ENCODE measurements around the gene ATP9A.
A peak's percentile ranks its signal among the peaks of the same experiment; 100 is the strongest.

Gene ATP9A

DNA sequence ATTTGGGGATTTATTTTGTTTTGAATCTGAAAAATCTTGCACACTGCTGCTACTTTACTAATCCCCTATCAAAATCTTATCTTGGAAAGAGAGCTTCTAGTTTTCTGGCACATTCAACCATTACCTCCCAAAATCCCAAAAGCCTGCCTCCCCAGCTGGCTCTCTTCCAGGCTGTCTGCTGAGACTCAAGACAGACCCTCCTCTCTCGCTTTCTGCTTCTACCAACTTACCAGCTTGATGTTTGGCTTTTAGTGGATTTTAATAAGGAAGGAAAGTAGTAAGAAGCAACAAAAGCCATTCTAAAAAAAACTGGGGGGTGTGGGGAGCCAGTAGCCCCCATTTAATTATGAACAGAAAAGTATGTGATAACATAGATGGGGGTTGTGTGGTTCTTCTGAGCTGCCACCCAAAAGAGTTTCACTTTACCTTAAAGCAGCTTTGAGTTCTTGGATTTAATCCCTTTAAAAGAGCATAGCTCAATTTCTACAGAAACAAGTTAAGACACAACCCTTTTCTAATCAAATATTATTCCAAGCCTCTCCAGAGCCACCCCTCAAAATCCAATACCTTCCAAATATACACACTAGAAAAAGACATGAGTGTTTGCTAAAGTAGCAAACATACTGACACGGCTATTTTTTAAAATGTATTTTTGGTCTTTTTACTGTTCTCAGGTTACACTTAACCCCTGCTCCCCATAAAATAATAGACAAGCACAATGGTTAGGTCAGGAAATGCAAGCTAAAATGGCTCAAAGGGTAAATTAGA, 71.7 kb downstream of the ATP9A start:
- no peak for TF ChIP-seq ZNF184 (tag by site-specific recombination; IDR thresholded peaks at IDR 0.05)
- TF ChIP-seq YY1 (tag by site-specific recombination; IDR thresholded peaks at IDR 0.05), result no peak
- TF ChIP-seq ZNF560 (tag by site-specific recombination; IDR thresholded peaks at IDR 0.05; ENCODE audit: borderline replicate concordance), result no peak
- TF ChIP-seq, protein P1, sequence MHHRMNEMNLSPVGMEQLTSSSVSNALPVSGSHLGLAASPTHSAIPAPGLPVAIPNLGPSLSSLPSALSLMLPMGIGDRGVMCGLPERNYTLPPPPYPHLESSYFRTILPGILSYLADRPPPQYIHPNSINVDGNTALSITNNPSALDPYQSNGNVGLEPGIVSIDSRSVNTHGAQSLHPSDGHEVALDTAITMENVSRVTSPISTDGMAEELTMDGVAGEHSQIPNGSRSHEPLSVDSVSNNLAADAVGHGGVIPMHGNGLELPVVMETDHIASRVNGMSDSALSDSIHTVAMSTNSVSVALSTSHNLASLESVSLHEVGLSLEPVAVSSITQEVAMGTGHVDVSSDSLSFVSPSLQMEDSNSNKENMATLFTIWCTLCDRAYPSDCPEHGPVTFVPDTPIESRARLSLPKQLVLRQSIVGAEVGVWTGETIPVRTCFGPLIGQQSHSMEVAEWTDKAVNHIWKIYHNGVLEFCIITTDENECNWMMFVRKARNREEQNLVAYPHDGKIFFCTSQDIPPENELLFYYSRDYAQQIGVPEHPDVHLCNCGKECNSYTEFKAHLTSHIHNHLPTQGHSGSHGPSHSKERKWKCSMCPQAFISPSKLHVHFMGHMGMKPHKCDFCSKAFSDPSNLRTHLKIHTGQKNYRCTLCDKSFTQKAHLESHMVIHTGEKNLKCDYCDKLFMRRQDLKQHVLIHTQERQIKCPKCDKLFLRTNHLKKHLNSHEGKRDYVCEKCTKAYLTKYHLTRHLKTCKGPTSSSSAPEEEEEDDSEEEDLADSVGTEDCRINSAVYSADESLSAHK (tag by site-specific recombination; IDR thresholded peaks at IDR 0.05), result 0 out of 2 replicates have a peak, but pooled peaks have one; percentile 9
- TF ChIP-seq, protein P2, sequence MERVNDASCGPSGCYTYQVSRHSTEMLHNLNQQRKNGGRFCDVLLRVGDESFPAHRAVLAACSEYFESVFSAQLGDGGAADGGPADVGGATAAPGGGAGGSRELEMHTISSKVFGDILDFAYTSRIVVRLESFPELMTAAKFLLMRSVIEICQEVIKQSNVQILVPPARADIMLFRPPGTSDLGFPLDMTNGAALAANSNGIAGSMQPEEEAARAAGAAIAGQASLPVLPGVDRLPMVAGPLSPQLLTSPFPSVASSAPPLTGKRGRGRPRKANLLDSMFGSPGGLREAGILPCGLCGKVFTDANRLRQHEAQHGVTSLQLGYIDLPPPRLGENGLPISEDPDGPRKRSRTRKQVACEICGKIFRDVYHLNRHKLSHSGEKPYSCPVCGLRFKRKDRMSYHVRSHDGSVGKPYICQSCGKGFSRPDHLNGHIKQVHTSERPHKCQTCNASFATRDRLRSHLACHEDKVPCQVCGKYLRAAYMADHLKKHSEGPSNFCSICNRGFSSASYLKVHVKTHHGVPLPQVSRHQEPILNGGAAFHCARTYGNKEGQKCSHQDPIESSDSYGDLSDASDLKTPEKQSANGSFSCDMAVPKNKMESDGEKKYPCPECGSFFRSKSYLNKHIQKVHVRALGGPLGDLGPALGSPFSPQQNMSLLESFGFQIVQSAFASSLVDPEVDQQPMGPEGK (tag by site-specific recombination; IDR thresholded peaks at IDR 0.05), result peak; percentile 47; the same call in 1 of the 2 replicates
- peak; percentile 72 for TF ChIP-seq WT1 (tag by site-specific recombination; IDR thresholded peaks at IDR 0.05)
- TF ChIP-seq ZNF791 (tag by site-specific recombination; IDR thresholded peaks at IDR 0.05), result no peak
- TF ChIP-seq, protein P3, sequence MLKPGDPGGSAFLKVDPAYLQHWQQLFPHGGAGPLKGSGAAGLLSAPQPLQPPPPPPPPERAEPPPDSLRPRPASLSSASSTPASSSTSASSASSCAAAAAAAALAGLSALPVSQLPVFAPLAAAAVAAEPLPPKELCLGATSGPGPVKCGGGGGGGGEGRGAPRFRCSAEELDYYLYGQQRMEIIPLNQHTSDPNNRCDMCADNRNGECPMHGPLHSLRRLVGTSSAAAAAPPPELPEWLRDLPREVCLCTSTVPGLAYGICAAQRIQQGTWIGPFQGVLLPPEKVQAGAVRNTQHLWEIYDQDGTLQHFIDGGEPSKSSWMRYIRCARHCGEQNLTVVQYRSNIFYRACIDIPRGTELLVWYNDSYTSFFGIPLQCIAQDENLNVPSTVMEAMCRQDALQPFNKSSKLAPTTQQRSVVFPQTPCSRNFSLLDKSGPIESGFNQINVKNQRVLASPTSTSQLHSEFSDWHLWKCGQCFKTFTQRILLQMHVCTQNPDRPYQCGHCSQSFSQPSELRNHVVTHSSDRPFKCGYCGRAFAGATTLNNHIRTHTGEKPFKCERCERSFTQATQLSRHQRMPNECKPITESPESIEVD (tag by site-specific recombination; IDR thresholded peaks at IDR 0.05), result peak; percentile 98
- no peak for TF ChIP-seq MZF1 (tag by site-specific recombination; IDR thresholded peaks at IDR 0.05; ENCODE audit: borderline replicate concordance)
- no peak for TF ChIP-seq ZNF426 (tag by site-specific recombination; IDR thresholded peaks at IDR 0.05)
- no peak for TF ChIP-seq PRDM1 (tag by site-specific recombination; IDR thresholded peaks at IDR 0.05)
- TF ChIP-seq HOXC10 (CRISPR knock-in tag; IDR thresholded peaks at IDR 0.05), result no peak
- peak; percentile 52 for TF ChIP-seq OSR2 (tag by site-specific recombination; IDR thresholded peaks at IDR 0.05)
- TF ChIP-seq KLF16 (tag by site-specific recombination; IDR thresholded peaks at IDR 0.05), result 0 out of 2 replicates have a peak, but pooled peaks have one; percentile 20
- TF ChIP-seq, protein P4, sequence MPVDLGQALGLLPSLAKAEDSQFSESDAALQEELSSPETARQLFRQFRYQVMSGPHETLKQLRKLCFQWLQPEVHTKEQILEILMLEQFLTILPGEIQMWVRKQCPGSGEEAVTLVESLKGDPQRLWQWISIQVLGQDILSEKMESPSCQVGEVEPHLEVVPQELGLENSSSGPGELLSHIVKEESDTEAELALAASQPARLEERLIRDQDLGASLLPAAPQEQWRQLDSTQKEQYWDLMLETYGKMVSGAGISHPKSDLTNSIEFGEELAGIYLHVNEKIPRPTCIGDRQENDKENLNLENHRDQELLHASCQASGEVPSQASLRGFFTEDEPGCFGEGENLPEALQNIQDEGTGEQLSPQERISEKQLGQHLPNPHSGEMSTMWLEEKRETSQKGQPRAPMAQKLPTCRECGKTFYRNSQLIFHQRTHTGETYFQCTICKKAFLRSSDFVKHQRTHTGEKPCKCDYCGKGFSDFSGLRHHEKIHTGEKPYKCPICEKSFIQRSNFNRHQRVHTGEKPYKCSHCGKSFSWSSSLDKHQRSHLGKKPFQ (tag by site-specific recombination; IDR thresholded peaks at IDR 0.05), result peak; percentile 30; the same call in 1 of the 2 replicates
- TF ChIP-seq, protein P5, sequence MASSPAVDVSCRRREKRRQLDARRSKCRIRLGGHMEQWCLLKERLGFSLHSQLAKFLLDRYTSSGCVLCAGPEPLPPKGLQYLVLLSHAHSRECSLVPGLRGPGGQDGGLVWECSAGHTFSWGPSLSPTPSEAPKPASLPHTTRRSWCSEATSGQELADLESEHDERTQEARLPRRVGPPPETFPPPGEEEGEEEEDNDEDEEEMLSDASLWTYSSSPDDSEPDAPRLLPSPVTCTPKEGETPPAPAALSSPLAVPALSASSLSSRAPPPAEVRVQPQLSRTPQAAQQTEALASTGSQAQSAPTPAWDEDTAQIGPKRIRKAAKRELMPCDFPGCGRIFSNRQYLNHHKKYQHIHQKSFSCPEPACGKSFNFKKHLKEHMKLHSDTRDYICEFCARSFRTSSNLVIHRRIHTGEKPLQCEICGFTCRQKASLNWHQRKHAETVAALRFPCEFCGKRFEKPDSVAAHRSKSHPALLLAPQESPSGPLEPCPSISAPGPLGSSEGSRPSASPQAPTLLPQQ (tag by site-specific recombination; IDR thresholded peaks at IDR 0.05), result peak; percentile 35; the same call in 1 of the 2 replicates
- 0 out of 2 replicates have a peak, but pooled peaks have one; percentile 14 for TF ChIP-seq ZBTB1 (tag by site-specific recombination; IDR thresholded peaks at IDR 0.05)
- no peak for TF ChIP-seq ZNF433 (tag by site-specific recombination; IDR thresholded peaks at IDR 0.05; ENCODE audit: low read depth)
- TF ChIP-seq, protein P6, sequence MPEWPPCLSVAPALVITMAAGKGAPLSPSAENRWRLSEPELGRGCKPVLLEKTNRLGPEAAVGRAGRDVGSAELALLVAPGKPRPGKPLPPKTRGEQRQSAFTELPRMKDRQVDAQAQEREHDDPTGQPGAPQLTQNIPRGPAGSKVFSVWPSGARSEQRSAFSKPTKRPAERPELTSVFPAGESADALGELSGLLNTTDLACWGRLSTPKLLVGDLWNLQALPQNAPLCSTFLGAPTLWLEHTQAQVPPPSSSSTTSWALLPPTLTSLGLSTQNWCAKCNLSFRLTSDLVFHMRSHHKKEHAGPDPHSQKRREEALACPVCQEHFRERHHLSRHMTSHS (tag by site-specific recombination; IDR thresholded peaks at IDR 0.05), result no peak
- TF ChIP-seq, protein P7, sequence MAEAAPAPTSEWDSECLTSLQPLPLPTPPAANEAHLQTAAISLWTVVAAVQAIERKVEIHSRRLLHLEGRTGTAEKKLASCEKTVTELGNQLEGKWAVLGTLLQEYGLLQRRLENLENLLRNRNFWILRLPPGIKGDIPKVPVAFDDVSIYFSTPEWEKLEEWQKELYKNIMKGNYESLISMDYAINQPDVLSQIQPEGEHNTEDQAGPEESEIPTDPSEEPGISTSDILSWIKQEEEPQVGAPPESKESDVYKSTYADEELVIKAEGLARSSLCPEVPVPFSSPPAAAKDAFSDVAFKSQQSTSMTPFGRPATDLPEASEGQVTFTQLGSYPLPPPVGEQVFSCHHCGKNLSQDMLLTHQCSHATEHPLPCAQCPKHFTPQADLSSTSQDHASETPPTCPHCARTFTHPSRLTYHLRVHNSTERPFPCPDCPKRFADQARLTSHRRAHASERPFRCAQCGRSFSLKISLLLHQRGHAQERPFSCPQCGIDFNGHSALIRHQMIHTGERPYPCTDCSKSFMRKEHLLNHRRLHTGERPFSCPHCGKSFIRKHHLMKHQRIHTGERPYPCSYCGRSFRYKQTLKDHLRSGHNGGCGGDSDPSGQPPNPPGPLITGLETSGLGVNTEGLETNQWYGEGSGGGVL (tag by site-specific recombination; IDR thresholded peaks at IDR 0.05), result peak; percentile 61
- no peak for TF ChIP-seq ZNF354C (tag by site-specific recombination; IDR thresholded peaks at IDR 0.05; ENCODE audit: borderline replicate concordance, low read depth)
- peak; percentile 44; the same call in 1 of the 2 replicates for TF ChIP-seq ZFP69B (tag by site-specific recombination; IDR thresholded peaks at IDR 0.05)
- TF ChIP-seq ZNF561 (tag by site-specific recombination; IDR thresholded peaks at IDR 0.05; ENCODE audit: borderline replicate concordance), result no peak
- no peak for TF ChIP-seq KLF7 (tag by site-specific recombination; IDR thresholded peaks at IDR 0.05; ENCODE audit: borderline replicate concordance)
- peak; percentile 88 for TF ChIP-seq FEZF1 (tag by site-specific recombination; IDR thresholded peaks at IDR 0.05)
- Histone ChIP-seq H3K9me3 (ENCODE audit: control insufficient read depth, insufficient read depth, low read depth, low read length) (no peaks in the 10 kb centered on the region), H3K4me1 (ENCODE audit: control insufficient read depth, insufficient read depth, low read length) (peaks cover 18% of the 10 kb centered on the region), H3K4me3 (ENCODE audit: low read depth, low read length) (no peak overlapping the region), H3K27ac (ENCODE audit: extremely low read depth, low read depth, low read length) (peak overlapping the region; percentile 96), H3K36me3 (ENCODE audit: control insufficient read depth in 2 of 2, insufficient read depth in 1 of 2, low read length in 2 of 2) (peaks cover 0 to 12% of the 10 kb centered on the region in 2 experiments; a peak in 1 of 3 replicates)
- ChIA-PET POLR2A (no interaction called here), CTCF (interaction anchor here (0.6 to 1.0 kb wide), 2 partner anchors 388 to 398 kb away, joined by 3 read pairs; no protein-coding TSS in a partner anchor)

Measured in HEK293 (cell line).